ENCODE data around the gene FGFRL1.

Gene FGFRL1

GRCh38 chr4:1009542-1010394, 1.7 kb upstream of the FGFRL1 start:
- DNase-seq: peak; percentile 53

DNA sequence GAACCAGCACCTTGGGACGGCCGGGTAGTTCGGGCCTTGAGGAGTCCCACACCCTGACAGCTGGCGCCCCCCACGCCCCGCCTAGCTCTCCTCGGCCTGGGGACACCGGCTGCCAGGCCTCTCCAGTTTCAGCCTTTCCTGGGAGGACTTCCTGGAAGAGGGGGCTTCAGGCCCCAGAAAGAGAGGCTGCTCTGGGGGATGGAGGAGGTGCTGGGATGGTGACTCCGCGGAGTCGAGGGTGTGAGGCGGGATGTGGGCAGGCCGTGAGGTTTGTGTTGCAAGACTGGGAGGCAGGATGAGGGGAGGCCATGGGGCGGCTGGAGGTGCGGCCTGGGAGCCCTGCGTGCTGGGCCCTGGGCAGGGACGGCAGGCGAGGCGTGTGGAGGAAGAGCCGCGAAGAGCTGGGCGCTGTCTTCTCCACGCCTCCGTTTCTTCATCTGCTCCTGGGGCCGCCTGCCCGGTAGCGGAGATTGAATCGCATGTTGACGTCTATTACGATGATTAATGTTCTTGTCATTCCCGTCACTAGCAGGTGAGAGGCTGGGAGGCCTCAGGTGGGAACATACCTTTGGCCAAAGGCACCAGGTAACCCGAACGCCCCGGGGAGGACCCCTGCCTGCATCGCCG, 918 bp upstream of the FGFRL1 start:
- no peak for DNase-seq

- no peak for DNase-seq
Observed at GRCh38 chr4:1011666-1012033, 224 bp downstream of the FGFRL1 start.

GRCh38 chr4:1012034-1012739, 761 bp downstream of the FGFRL1 start:
- DNase-seq: no peak

GRCh38 chr4:1013225-1014073, 2.0 kb downstream of the FGFRL1 start:
- no peak for DNase-seq

DNA sequence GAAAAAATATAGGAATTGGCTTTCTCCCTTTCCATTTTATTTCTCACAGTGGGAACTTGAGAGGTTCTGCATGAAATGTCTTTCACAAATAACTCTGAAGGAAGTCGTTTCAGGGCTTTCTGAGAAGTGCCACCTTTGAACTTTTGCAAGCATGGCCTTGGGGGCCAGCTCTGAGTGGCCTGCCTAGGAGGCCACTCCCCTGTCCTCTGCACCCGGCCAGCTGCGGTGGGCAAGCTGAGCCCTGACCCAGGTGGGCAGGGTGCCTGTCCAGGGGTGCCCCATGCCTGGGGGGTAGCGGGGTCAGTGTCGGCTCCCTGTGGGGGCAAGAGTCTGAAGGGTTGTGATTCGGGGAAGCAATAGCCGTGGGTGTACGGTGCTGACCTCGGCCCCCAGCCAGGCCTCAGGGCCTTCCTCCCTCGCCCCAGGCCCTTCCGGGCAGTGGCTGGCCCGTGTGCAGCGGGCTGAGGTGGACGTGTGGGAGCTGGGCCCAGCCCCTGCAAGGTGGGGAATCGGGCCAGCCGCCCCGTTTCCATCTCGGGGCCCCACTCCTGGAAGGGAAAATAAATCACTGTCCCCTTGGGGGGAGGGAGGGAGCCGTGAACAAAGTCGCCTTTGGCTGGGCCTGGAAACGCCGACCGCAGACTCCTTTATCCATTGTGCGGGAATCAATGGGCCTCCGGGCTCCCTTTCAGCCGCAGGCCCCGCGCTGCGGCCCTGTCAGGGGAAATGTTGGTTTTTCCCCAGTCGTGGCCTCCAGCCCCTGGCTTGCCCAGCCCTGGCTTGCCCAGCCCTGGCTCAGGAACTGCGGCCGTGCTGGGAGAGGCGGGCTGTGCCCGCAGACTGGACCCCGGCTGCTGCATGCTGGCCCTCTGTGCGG, 3.1 kb downstream of the FGFRL1 start:
- DNase-seq: no peak

DNA sequence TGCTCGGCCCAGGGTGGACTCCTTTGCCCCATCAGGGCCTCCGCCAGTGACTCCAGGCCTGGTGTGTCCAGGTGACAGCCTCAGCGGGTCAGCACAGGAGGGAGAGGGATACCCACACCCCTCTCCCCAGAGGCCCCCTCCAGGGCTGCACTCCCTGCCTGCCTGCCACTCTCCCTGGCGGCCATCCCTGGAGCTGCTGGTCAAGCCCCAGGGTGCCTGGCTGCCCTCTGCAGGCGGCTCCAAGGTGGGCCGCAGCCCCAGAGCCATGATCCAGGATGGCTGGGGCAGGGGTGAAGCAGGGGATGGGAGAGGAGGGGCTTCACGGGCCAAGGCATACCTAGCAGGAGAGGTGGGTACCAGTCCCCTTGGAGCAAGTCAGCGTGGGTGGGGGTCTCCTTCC, 3.8 kb downstream of the FGFRL1 start:
- DNase-seq: no peak

GRCh38 chr4:1015746-1016145, 4.3 kb downstream of the FGFRL1 start:
- DNase-seq: no peak

DNA sequence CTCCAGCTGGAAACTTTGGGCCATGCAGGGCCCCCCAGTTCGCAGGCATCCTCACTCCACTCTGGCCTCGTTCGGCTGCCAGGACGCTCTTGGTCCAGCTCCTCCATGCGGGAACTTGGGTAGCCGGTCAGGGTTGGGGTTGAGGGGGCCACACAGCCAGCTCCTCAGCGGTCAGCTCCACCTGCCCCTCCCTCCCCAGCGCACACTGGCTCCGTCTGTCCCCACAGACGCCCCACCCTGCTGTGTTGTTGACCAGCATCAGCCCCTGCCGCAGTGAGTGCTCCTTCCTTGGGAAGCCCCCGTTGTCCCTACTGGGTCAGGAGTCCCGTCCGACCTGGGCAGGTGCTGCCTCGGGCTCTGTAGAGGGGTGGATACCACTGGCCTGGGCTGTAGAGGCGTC, 5.8 kb downstream of the FGFRL1 start:
- DNase-seq: no peak

GRCh38 chr4:1017706-1018105, 6.3 kb downstream of the FGFRL1 start:
- no peak for DNase-seq

DNA sequence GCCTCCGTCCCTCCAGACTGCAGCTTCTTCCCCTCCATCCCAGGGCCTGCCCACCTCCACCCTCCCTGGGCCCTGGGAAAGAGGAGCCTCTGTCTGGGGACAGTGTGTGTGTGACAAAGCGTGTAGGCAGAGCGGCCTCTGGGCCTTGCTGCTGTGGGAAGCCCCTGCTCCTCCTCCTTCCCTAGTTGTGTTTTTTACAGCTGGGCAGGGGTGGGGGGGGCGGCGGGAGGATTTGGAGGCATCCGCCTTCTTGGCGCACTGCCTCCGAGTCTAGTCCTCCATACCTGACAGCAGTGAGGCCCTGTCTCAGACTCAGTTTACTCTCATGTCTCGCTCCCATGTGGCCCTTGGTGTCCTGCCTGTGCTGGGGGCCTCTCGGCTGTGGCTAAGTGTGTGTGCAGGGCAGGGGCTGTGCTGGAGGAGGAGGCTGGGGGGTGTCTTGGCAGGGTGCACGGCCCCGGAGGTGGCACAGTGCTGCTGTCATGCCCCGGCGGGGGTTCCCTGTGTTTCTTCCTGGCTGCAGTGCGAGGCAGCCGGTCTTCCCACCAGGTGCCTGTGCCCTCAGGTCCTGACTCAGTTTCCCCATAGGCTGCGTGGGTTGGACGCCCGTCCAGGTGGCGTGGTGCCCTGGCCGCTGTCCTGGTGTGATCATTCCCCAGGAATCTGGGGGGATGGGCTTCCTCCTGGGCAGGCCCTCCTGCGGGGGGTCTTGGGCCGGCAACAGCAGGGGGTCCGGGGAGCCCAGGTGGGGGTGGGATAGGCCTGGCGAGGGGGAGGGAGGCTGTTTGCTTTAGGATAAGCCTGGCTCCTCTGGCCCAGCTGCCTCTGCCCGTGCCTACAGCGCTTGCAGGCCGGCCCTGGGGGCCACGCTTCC, 7.0 kb downstream of the FGFRL1 start:
- DNase-seq: no peak

DNA sequence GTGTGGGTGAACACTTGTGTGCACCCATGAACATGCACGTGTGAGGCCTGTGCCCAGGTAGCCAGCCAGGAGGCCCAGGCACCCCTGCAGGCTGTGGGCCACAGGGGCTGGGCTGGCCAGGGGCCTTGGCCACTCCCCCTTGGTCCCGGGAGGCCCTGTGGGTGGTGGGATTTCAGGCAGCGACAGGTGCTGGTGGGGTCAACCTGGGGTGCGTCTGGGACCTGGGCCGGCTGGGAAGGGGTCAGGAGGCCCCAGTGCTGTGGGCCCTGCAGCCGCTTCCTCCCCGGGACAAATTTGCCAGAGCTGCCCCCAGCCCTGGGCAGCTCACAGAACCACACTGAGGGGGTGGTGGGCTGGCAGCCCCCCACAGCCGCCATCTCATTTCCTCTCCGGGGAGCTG, 7.9 kb downstream of the FGFRL1 start:
- no peak for DNase-seq

- DNase-seq: no peak
Observed at GRCh38 chr4:1019729-1020470, 8.5 kb downstream of the FGFRL1 start.

GRCh38 chr4:1021386-1022050, 10.1 kb downstream of the FGFRL1 start:
- DNase-seq: no peak

DNA sequence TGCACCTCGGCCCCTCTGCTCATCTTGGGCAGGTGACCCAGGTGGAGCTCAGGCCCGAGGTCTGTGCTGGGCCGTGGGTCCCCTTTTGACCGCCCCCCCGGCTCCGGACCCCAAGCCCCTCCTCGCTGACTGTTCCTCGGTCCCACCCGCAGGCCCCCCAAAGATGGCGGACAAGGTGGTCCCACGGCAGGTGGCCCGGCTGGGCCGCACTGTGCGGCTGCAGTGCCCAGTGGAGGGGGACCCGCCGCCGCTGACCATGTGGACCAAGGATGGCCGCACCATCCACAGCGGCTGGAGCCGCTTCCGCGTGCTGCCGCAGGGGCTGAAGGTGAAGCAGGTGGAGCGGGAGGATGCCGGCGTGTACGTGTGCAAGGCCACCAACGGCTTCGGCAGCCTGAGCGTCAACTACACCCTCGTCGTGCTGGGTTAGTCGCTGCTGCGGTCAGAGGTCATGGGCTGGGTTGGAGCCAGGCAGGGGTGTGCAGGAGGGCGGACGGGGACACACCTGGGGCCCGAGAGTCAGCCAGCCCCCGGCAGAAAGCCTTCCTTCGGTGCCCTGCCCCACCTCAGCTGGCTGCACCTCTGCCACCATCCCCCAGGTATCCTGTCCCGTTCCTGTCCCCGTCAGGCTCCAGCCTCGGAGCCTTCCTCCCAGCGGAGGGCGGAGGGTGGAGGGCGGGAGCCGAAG, 10.8 kb downstream of the FGFRL1 start:
- no peak for DNase-seq

GRCh38 chr4:1022739-1023066, 11.3 kb downstream of the FGFRL1 start:
- DNase-seq: no peak

DNA sequence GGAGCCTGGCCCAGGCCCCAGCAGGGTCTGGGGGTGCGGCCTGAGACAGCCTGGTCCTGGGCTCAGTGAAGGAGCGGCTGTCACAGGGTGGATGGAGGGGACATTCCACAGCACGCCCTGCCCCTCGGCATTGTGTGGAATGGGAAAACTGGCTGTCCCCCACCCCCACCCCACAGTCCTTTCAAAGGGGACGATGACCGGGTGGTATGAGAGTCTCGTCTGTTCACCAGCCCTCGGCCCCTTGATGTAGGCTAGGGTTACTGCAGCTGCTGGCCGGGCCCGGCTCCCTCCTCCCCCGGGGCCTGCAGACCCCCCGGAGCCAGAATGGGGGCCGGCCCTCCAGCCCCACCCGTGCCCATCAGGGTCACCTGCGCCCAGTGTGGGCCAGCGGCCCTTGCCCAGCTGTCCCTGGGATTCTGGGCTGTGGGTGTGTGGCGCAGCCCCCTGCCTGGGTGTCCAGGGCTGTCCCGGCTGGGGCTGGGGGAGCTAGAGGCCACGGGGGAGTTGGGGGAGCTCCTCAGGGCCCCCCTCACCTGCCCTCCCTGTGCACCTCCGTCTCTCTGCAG, 11.7 kb downstream of the FGFRL1 start:
- no peak for DNase-seq

GRCh38 chr4:1023895-1024740, 12.7 kb downstream of the FGFRL1 start:
- no peak for DNase-seq

Measured in NCI-H774 (cell line).